ENCODE measurements around the gene AUTS2.

- TF ChIP-seq CTCF (conservative IDR thresholded peaks at IDR 0.05; ENCODE audit: low read length) (no peak), EZH2phosphoT487 (IDR thresholded peaks at IDR 0.05; ENCODE audit: borderline replicate concordance) (no peak)
These were observed 470.3 kb downstream of the AUTS2 start for GRCh38 chr7:70068531-70068930.
